GM23338 (cell line): ENCODE results near the gene CNTNAP1. TPM values are rescaled to one million over a fixed set of nuclear protein-coding genes. Genes with fewer than 3 reads are reported as not detected.

ENCODE experiments used
- ATAC-seq: fragments of 200-7000 bp; cut with Tn5 transposase; 3 replicates; pipeline ENCODE4 v1.9.1; 2020
- DNase-seq: peaks from one replicate; pipeline ENCODE4 v3.0.0-alpha.2; 2015; ENCODE audit warnings: low spot score
- H2AFZ ChIP-seq: fragments of 200-600 bp; sonication (generic); 2 replicates; pipeline ENCODE4 v1.8.0; 2016; ENCODE audit warnings: antibody characterized with exemption, mild to moderate bottlenecking, moderate library complexity
- H3F3A ChIP-seq: fragments of 200-600 bp; sonication (generic); replicated peaks from 2 replicates; pipeline ENCODE4 v1.8.0; 2017; ENCODE audit warnings: antibody characterized with exemption, mixed run types, low read depth
- H3K27ac ChIP-seq: fragments of 200-600 bp; sonication (generic); 2 replicates; pipeline ENCODE4 v1.6.1; 2016; ENCODE audit warnings: low read depth
- H3K27me3 ChIP-seq: fragments of 200-600 bp; sonication (generic); 2 replicates; pipeline ENCODE4 v1.8.0; 2016; ENCODE audit warnings: mild to moderate bottlenecking, mixed run types, moderate library complexity; ENCODE audit not compliant: insufficient read depth
- H3K36me3 ChIP-seq: fragments of 200-600 bp; sonication (generic); 2 replicates; pipeline ENCODE4 v1.8.0; 2016; ENCODE audit warnings: mild to moderate bottlenecking; ENCODE audit not compliant: insufficient read depth
- H3K4me1 ChIP-seq: fragments of 200-600 bp; sonication (generic); 2 replicates; pipeline ENCODE4 v1.8.0; 2016; ENCODE audit warnings: mild to moderate bottlenecking, moderate library complexity; ENCODE audit not compliant: insufficient read depth
- H3K4me2 ChIP-seq: fragments of 200-600 bp; sonication (generic); 2 replicates; pipeline ENCODE4 v1.7.1; 2017; ENCODE audit warnings: mixed run types
- H3K4me3 ChIP-seq: fragments of 200-600 bp; sonication (generic); 2 replicates; pipeline ENCODE4 v1.6.1; 2016; ENCODE audit warnings: mixed run types
- H3K79me2 ChIP-seq: fragments of 200-600 bp; sonication (generic); replicated peaks from 2 replicates; pipeline ENCODE4 v1.8.0; 2017; ENCODE audit warnings: mild to moderate bottlenecking; ENCODE audit not compliant: insufficient read depth
- H3K9me2 ChIP-seq: fragments of 200-600 bp; sonication (generic); 2 replicates; pipeline ENCODE4 v1.8.0; 2017; ENCODE audit not compliant: insufficient read depth
- H4K20me1 ChIP-seq: fragments of 200-600 bp; sonication (generic); replicated peaks from 2 replicates; pipeline ENCODE4 v1.8.0; 2017; ENCODE audit warnings: mild to moderate bottlenecking; ENCODE audit not compliant: insufficient read depth
- H3K27ac Mint-ChIP-seq: 2 replicates; pipeline ENCODE4 v1.8.0; 2020; ENCODE audit warnings: inconsistent platforms, mild to moderate bottlenecking, moderate library complexity, mixed read lengths
- H3K27me3 Mint-ChIP-seq: 3 replicates; pipeline ENCODE4 v1.8.0; 2022; ENCODE audit warnings: low read depth, mild to moderate bottlenecking, moderate library complexity, mixed read lengths, inconsistent platforms; ENCODE audit not compliant: insufficient read depth, poor library complexity
- H3K36me3 Mint-ChIP-seq: 3 replicates; pipeline ENCODE4 v1.8.0; 2021; ENCODE audit warnings: low read depth, mild to moderate bottlenecking, inconsistent platforms, moderate library complexity, mixed read lengths
- H3K4me1 Mint-ChIP-seq: 3 replicates; pipeline ENCODE4 v1.8.0; 2020; ENCODE audit warnings: mild to moderate bottlenecking, inconsistent platforms, mixed read lengths
- H3K4me3 Mint-ChIP-seq: 3 replicates; pipeline ENCODE4 v1.8.0; 2021; ENCODE audit warnings: moderate library complexity, mild to moderate bottlenecking, inconsistent platforms, mixed read lengths
- H3K9me3 Mint-ChIP-seq: 3 replicates; pipeline ENCODE4 v1.8.0; 2020; ENCODE audit warnings: moderate library complexity, mild to moderate bottlenecking, inconsistent platforms, mixed read lengths
- CREB1 ChIP-seq: fragments of 250-450 bp; sonication (Bioruptor Pico); IDR thresholded peaks from 2 replicates; pipeline ENCODE4 v1.5.0; 2020; ENCODE audit warnings: low read depth, mild to moderate bottlenecking, moderate library complexity
- CTCF ChIP-seq, 2 experiments: fragments of 200-600 bp in 1 of 2; sonication (generic) in 1 of 2; conservative IDR thresholded peaks; 2 replicates each; pipeline versions ENCODE4 v1.5.1 to v1.6.1; 2016 to 2017; ENCODE audit warnings: antibody characterized with exemption in 2 of 2, low read depth in 2 of 2, mild to moderate bottlenecking in 2 of 2, moderate library complexity in 1 of 2
- EZH2 ChIP-seq: fragments of 200-600 bp; sonication (generic); IDR thresholded peaks from one replicate; pipeline ENCODE4 v1.8.0; 2017; ENCODE audit warnings: antibody characterized with exemption, mild to moderate bottlenecking, low read depth; ENCODE audit not compliant: unreplicated experiment
- EZH2phosphoT487 ChIP-seq: fragments of 200-600 bp; sonication (generic); IDR thresholded peaks from one replicate; pipeline ENCODE4 v1.8.1; 2018; ENCODE audit warnings: antibody characterized with exemption; ENCODE audit not compliant: unreplicated experiment
- JUNB ChIP-seq: IDR thresholded peaks from one replicate; pipeline ENCODE4 v1.6.1; 2016; ENCODE audit warnings: antibody characterized with exemption; ENCODE audit not compliant: unreplicated experiment
- NANOG ChIP-seq: IDR thresholded peaks from 2 replicates; pipeline ENCODE4 v1.6.1; 2016; ENCODE audit warnings: antibody characterized with exemption, borderline replicate concordance
- POLR2AphosphoS5 ChIP-seq: IDR thresholded peaks from 2 replicates; pipeline ENCODE4 v1.6.1; 2016; ENCODE audit warnings: antibody characterized with exemption, low read depth
- STAT1 ChIP-seq: IDR thresholded peaks from one replicate; pipeline ENCODE4 v1.6.1; 2016; ENCODE audit warnings: antibody characterized with exemption; ENCODE audit not compliant: unreplicated experiment
- ZNF114 ChIP-seq: fragments of 250-450 bp; sonication (Bioruptor Pico); IDR thresholded peaks from 2 replicates; pipeline ENCODE4 v1.5.0; 2020; ENCODE audit warnings: mild to moderate bottlenecking, moderate library complexity
- ZNF331 ChIP-seq: fragments of 250-450 bp; sonication (Bioruptor Pico); IDR thresholded peaks from 2 replicates; pipeline ENCODE4 v1.5.0; 2020; ENCODE audit warnings: low read depth, mild to moderate bottlenecking, moderate library complexity
- ZNF462 ChIP-seq: fragments of 250-450 bp; sonication (Bioruptor Pico); IDR thresholded peaks from 2 replicates; pipeline ENCODE4 v1.5.0; 2020; ENCODE audit warnings: mild to moderate bottlenecking, moderate library complexity
- polyA plus RNA-seq: library from polyadenylated mRNA; unstranded; fragments of >200 nt; fragmentation: Nextera tagmentation; extraction: Ambion mirVana; gene quantifications from 2 replicates; pipeline ENCODE4 v1.2.1, GENCODE V29; 2016
- total RNA-seq: library from RNA; depleted of rRNA; stranded (reverse); fragments of >200 nt; shearing (Covaris generic); gene quantifications from 2 replicates; pipeline ENCODE4 v1.2.3, GENCODE V29; 2014
- TF ChIP-seq, protein P1 (sequence below): IDR thresholded peaks from one replicate; pipeline ENCODE4 v1.6.1; 2018; ENCODE audit warnings: antibody characterized with exemption; ENCODE audit not compliant: unreplicated experiment
- TF ChIP-seq, protein P2 (sequence below): IDR thresholded peaks from 2 replicates; pipeline ENCODE4 v1.6.1; 2016; ENCODE audit warnings: antibody characterized with exemption

The CNTNAP1 gene
- total and polyA plus RNA-seq, 2 experiments from 2014 or later, result 1.3 to 5.0 TPM

- Mint-ChIP-seq H3K27ac (no peak overlapping the region), H3K36me3 (peaks cover 24% of the 10 kb centered on the region), H3K4me3 (peak overlapping the region; percentile 86), H3K4me1 (peaks cover 49% of the 10 kb centered on the region), H3K27me3 (peaks cover 45% of the 10 kb centered on the region), H3K9me3 (peaks cover 3% of the 10 kb centered on the region; the same call in 1 of the 3 replicates)
- Histone ChIP-seq H3F3A (peaks cover 37% of the 10 kb centered on the region), H2AFZ (peak overlapping the region; percentile 59; the same call in 1 of the 2 replicates), H3K4me2 (peak overlapping the region; percentile 91), H3K36me3 (no peaks in the 10 kb centered on the region), H3K27me3 (peaks cover 55% of the 10 kb centered on the region), H3K79me2 (no peaks in the 10 kb centered on the region), H3K4me1 (peaks cover 26% of the 10 kb centered on the region; the same call in 1 of the 2 replicates), H3K9me2 (no peaks in the 10 kb centered on the region), H3K27ac (no peak overlapping the region), H3K4me3 (peak overlapping the region; percentile 67), H4K20me1 (0 out of 2 replicates have a peak, but pooled peaks cover 2% of the 10 kb centered on the region)
- DNase-seq (peak; percentile 77), ATAC-seq (peak; percentile 21)
- TF ChIP-seq ZNF462 (CRISPR knock-in tag) (no peak), STAT1 (no peak), CTCF (conservative IDR thresholded peaks at IDR 0.05; ENCODE audit: low read depth in 2 of 2) (no peak), JUNB (no peak), NANOG (no peak), CREB1 (CRISPR knock-in tag) (no peak), EZH2 (no peak), POLR2AphosphoS5 (no peak), EZH2phosphoT487 (no peak), ZNF114 (CRISPR knock-in tag) (no peak), ZNF331 (CRISPR knock-in tag) (no peak)
- TF ChIP-seq, protein P1, sequence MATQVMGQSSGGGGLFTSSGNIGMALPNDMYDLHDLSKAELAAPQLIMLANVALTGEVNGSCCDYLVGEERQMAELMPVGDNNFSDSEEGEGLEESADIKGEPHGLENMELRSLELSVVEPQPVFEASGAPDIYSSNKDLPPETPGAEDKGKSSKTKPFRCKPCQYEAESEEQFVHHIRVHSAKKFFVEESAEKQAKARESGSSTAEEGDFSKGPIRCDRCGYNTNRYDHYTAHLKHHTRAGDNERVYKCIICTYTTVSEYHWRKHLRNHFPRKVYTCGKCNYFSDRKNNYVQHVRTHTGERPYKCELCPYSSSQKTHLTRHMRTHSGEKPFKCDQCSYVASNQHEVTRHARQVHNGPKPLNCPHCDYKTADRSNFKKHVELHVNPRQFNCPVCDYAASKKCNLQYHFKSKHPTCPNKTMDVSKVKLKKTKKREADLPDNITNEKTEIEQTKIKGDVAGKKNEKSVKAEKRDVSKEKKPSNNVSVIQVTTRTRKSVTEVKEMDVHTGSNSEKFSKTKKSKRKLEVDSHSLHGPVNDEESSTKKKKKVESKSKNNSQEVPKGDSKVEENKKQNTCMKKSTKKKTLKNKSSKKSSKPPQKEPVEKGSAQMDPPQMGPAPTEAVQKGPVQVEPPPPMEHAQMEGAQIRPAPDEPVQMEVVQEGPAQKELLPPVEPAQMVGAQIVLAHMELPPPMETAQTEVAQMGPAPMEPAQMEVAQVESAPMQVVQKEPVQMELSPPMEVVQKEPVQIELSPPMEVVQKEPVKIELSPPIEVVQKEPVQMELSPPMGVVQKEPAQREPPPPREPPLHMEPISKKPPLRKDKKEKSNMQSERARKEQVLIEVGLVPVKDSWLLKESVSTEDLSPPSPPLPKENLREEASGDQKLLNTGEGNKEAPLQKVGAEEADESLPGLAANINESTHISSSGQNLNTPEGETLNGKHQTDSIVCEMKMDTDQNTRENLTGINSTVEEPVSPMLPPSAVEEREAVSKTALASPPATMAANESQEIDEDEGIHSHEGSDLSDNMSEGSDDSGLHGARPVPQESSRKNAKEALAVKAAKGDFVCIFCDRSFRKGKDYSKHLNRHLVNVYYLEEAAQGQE, result no peak
- TF ChIP-seq, protein P2, sequence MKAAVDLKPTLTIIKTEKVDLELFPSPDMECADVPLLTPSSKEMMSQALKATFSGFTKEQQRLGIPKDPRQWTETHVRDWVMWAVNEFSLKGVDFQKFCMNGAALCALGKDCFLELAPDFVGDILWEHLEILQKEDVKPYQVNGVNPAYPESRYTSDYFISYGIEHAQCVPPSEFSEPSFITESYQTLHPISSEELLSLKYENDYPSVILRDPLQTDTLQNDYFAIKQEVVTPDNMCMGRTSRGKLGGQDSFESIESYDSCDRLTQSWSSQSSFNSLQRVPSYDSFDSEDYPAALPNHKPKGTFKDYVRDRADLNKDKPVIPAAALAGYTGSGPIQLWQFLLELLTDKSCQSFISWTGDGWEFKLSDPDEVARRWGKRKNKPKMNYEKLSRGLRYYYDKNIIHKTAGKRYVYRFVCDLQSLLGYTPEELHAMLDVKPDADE, result no peak
These were observed 1.2 kb downstream of the CNTNAP1 start for GRCh38 chr17:42683407-42684034.
